Activated CD4-positive, alpha-beta T cell treated with anti-CD3 and anti-CD28 coated beads, Interleukin-2, amount 50 U/mL, for 24 hours (primary cell): ENCODE results near the gene RHCE.
"Not testable (repeated sequence)": the region's sequence is repeated elsewhere in the genome, so short reads cannot be mapped to it uniquely, and the experiment has no call there.

Experiments used
- DNase-seq, 2 donors: peaks; one replicate each; pipeline ENCODE4 v3.0.0-alpha.2; 2020; ENCODE audit warnings: low read depth in 1 of 2, low spot score in 1 of 2

RHCE gene

DNA sequence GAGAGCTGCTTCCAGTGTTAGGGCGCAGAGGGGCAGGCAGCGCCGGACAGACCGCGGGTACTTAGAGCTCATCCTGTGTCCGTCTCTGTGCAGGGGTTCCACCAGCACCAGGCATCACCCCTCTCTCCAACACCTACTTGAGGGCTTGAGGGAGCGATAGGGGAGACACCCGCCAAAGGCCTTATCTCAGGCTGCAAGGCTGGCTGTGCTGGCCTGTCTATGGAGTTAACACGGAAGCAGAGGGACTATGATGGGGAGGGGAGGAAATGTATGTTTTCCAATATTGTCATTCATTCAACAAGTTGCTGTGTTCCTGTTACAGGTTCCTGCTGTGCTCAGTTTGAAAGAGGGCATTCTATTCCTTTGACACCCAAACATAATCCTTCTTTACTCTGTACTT lies at the start of gene RHCE:
TSS of gene RHCE (minus strand) at position 111 of the 400 bp plus-strand sequence. CDS start at position 72, 39 bp downstream.
- DNase-seq: not testable (repeated sequence)

DNA sequence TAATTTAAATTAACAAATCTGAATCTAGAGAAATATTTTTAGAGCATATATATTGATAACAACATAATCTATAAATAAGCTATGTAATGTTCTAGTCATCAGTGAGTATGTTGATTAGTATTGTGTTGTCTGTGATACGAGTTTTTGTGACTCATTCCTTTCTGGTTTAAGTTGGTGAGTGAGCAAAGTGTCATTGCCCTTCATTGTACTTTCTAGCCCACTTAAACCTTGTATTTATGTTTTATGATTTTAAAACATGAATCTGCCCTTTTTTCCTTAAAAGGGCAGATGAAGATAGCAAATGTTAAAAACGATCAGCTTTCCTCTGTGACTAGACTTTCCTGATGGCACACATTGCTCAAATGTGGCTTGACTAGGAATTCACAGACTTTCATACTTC lies 48.6 kb upstream of the RHCE start:
- DNase-seq: no peak

DNA sequence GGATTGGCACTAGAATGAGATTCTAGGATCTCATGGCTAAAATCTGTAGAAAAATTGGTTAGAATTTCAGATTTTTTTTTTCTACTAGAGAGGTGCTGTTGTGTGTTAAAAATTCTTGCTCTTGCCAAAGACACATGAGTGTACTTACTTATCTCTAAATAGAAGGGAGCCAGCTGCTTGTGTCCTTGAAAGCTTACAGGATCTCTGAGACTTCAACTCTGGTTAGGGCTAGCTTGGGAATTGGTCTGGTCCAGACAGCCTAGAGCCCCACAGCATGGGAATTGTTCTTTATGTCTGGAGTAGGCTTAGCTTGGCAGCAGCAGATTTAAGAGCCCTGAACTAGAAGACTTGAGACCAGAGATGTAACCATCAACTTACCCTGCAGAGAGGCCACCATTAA lies 47.4 kb upstream of the RHCE start:
- no peak for DNase-seq

DNA sequence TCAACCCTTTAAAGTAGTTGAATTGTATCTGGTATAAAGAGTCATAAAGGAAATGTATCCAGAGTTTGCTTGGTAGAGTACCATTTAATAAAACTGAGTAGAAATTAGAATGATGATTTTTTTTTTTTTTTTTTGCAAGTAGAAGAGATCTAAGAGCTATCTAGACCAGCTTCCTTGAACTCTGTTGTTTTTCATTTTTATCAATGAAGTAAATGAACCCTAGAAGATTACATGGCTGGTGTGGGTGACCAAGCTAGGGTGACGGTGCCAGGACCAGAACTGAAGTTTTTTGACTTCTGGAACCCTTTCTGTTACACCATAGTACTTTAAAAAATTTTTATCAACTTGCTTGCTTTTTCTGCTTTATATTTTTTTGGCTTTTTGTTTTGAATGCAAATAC lies 47.0 kb upstream of the RHCE start:
- no peak for DNase-seq

DNA sequence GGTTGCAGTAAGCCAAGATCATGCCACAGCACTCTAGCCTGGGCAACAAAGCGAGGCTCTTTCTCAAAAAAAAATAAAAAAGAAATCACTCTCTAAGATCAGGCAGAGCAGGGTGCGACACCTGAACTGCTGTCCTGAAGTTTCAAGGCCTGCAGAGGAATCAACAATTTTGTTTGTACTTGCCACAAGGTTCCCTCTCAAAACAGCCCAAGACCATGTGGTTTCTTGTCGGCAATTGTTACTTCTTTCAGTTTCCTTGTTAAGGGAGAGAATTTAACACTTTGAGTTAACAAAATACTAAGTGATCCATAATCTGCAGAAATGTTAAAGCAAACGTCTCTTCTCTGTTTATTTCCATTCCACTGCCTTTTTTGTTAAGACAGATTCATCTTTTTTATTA lies 46.6 kb upstream of the RHCE start:
- no peak for DNase-seq

DNA sequence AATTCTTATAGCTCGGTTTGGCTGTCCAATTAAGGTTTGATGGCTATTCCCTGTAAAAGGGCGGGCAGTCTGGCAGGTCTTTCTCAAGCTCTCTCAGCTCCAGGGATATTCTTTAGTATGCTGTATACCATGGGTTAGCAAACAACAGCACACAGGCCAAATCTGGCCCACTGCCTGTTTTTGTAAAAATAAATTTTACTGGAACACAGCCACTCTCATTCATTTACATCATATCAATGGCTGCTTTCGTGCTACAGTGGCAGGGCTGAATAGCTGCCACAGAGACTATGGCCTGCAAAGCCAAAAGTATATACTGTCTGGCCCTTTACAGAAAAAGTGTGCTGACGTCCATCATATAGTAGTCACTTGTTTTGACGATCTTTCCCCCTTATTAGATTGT lies 42.1 kb upstream of the RHCE start:
- no peak for DNase-seq

DNA sequence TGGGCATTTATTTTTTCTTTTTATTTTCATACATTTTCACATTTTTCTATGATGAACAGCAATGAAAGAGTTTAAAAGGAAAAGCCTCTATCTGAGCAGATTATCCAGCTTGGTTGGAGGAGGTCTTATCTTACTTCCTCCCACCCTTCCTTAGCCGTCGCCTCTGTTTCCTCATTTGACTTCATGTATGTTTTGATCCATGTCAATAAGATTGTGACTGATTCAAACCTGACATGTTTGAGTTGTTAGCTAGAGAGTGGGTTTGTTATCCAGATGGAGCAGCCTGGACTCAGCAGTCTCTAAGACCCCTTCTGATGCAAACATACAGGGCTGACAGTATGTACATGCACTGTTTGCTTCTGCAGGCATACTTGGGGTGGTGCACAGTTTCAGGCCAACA lies 41.2 kb upstream of the RHCE start:
- DNase-seq: no peak

DNA sequence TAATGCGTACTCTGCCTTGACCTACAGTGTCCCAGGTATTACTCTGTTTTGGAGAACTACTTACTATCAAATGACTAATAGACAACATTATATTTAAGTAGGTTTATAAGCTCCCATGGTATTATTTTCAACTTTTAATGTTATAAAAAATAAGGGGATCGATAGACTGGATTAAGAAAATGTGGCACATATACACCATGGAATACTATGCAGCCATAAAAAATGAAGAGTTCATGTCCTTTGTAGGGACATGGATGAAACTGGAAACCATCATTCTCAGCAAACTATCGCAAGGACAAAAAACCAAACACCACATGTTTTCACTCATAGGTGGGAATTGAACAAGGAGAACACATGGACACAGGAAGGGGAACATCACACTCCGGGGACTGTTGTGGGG lies 40.2 kb upstream of the RHCE start:
- not testable (repeated sequence) for DNase-seq

DNA sequence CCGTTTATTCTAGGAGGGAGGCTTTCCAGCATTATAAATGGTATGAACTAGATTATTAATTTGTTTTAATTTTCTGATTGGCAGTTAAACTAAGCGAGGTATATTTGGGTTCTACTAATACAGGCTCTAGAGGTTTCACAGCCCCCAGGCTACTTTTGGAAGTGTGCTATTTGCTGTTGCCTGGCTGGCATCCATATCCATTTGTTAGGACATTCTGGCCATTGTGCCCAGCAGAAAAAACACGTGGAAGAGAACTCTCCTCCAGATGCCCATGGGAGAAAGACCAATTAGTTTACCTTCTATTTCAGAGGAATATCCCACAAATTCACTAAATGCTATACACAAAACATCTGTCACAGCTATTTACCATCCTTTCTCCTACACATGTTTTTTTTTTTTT lies 39.4 kb upstream of the RHCE start:
- DNase-seq: no peak

DNA sequence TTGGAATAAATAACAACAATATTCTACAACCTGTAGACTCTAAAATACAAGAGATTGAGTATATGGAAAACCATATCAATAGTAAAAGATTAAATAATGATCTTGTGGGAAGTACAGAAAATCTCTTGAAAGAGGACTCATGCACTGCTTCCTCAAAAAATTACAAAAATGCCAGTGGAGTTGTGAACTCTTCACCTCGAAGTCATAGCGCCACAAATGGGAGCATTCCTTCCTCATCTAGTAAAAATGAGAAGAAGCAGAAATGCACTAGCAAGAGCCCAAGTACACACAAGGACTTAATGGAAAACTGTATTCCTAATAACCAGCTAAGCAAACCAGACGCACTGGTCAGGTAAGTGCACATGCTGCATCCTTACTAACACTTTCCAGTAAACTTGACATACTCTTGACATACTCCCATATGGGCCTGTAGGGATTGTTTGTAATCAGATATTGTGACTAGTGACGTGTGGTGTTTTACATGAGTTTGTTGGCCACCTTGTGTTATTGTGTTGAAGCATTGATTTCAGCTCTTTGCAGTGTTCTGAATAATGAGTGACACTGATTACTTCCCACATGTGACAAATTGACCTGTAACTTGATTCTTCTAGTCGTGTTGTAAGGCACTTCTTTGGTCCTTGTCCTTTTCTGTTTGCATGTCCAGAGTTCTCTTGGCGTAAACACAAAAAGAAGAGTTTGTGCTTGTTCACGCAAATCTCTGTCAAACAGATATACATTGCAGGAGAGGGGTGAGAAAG lies 38.1 kb upstream of the RHCE start:
- no peak for DNase-seq

DNA sequence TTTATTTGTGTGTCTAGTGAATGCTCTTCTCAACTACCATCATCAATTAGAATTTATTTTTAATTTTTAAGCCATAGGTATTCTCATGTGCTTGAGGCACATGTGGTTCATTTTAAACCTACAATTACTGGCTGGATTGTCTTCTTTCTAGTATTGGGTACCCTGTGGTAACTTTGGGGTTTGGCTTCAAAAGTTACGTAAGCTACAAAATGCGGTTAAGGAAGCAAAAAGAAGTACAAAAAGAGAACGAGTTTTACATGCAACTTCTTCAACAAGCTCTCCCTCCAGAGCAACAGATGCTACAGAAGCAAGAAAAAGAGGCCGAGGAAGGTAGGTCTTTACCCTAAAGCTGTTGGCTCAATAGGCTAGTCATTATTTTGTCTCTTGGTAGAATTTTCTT lies 35.9 kb upstream of the RHCE start:
- DNase-seq: no peak

DNA sequence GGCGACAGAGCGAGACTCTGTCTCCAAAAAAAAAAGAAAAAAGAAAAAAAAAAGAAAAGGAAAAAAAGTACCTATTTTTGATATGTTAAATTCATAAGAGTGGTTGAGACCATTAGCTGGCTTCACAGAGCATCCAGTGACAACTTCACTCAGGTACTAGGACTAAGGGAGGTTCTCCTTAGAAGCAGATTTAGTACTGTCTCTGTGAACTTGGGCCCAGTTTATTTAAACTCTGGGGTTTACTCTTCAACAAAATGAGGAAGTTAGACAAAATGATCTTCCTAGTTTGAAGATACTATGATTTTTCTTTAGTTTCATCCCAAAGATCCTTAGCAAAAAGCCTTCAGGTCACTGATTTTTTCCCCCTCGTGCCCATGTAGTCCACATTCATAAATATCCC lies 31.3 kb upstream of the RHCE start:
- no peak for DNase-seq

DNA sequence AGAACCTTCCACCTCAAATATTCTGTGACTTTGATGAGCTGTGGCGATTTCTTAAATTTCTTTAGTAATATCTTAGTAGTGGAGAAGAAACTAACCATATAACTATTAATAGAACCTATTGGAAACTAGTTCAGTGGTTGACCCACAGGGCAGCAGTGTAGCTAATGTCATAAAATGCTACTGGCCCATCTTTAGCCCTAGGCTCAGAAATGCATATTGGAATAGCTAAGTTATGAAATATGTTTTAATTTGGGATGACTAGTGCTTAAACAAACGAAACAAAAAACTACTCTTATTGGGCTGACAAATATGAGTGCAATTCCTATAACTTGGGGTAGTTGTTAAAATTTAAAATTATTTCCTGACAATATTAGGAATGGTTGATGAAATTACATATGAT lies 30.3 kb upstream of the RHCE start:
- DNase-seq: no peak

DNA sequence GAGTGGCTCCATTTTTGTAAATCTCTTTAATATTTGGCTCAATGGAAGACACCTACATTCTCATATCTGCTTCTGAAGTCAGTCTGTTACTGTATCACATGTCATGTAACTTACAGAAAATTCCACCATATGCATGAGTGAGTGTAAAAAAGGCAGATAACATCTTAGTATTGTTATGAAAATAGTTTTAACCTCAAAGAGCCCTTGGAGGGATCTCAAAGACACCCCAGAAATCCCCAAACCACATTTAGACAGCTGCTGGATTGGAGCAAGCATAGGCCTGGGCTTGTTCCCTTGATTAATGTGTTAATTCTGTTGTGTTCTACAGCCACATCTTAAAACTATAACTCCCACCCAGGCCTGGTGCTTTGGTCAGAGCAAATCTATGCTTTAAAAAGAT lies 26.9 kb upstream of the RHCE start:
- DNase-seq: no peak

DNA sequence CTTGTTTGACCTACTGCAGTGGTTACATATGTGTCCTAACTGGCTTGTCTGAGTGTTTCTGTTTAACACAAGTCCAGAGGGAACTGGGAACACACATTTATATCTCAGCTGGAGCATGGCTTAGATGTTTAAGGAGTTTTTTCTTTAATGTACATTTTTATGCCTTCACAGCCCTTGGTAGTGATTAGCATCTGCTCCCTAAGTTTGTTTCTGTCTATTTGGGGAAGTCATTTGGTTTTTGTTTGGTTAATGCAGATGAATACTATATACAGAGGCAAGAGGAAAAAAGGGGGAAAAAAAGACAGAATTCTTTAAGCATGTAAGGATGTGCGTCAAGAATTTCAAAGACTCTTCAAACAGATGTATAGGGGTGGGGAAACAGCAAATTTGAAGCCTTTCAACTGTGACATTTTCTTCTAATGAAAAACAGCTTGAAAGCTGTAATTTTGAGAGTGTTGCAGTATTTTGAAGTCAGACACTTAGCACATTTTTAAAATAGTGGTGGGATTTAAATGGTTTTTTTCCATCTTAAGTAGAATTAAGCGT lies 25.4 kb upstream of the RHCE start:
- no peak for DNase-seq

DNA sequence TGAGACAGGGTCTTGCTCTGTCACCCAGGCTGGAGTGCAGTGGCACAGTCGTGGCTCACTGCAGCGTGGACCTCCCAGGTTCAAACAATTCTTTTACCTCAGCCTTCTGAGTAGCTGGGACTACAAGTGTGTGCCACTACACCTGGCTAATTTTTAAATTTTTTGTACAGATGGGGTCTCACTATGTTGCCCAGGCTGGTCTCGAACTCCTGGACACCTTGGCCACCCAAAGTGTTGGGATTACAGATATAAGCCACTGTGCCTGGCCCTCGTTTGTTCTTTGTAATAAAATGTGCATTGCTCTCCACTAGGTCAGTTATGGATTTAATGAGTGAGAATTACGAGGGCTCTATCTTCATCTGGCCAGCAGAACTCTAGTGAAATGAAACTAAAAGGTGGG lies 24.0 kb upstream of the RHCE start:
- DNase-seq: not testable (repeated sequence)

DNA sequence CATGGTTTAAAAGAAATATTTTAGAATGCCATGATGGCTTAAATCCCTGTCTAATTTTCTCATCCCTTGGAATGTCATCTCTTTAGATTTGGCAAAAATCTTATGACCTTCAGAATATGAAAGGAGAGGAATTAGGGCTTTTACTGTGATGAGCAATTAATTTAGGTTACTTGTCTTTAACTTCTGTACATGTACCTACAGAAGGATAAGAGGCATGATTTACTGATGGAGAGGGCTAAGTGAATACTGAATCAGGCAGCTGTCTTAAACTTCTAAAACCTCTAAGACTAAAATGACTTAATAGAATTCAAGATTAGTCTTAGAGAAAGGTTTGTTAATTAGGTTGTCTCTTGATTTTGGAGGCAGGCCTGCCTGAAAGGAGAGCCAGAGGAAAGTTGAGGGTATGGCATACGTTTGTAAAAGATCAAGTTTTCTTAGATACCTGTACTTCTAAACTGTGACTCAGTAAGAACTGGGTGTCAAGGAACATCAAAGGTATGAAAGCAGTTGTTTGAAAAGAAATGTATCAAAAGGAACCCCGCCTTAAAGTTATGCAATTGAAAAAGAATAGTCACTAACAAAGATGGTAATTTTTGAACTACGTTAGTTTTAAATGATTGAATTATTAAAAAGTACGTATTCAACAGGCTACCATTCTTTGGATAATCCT lies 22.5 kb upstream of the RHCE start:
- no peak for DNase-seq

DNA sequence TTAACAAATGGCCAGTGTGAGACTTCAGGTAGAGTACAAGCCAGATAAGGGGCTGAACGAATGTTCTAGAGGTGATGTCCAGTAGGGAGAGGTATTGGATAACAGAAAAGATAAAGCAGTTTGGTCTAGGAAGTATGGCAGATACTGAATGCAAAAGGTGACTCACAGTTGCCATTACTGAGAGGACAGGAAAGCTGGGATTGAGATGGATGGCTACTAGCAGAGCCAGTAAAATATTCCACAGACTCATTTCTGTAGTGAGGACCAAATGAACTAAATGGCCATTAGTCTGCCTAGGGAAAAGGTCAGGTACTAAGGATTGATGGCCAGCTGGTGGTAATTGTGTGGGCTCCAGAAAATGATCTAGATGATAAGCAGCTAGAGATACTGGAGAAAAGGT lies 21.6 kb upstream of the RHCE start:
- no peak for DNase-seq

DNA sequence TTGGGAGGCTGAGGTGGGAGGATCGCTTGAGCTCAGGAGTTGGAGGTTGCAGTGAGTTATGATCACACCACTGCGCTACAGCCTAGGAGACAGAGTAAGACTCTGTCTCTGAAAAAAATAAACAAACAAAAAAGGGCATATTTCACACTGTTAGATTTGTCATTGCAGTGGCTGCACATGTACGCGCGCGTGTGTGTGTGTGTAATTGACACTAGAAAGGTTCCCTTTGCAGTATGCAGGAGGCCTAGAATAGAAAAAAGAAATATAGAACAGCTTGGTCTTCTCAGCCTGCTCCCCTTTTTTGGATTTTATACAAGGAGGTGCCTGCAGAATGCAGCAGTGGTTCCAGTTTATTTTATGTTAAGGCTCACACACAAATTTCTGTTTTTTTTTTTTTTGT lies 18.7 kb upstream of the RHCE start:
- DNase-seq: no peak

DNA sequence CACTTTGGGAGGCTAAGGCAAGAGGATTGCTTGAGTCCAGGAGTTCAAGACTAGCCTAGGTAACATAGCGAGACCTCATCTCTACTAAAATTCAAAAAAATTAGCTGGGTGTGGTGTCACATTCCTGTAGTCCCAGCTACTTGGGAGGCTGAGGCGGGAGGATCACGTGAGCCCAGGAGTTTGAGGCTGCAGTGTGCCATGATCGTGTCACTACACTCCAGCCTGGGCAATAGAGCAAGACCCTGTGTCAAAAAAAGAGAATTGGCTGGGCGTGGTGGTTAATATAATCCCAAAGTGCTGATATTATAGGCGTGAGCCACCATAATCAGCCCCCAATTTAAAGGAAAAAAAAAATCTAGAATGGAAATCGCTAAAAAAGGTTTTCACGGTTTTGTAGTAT lies 17.0 kb upstream of the RHCE start:
- DNase-seq: no peak

DNA sequence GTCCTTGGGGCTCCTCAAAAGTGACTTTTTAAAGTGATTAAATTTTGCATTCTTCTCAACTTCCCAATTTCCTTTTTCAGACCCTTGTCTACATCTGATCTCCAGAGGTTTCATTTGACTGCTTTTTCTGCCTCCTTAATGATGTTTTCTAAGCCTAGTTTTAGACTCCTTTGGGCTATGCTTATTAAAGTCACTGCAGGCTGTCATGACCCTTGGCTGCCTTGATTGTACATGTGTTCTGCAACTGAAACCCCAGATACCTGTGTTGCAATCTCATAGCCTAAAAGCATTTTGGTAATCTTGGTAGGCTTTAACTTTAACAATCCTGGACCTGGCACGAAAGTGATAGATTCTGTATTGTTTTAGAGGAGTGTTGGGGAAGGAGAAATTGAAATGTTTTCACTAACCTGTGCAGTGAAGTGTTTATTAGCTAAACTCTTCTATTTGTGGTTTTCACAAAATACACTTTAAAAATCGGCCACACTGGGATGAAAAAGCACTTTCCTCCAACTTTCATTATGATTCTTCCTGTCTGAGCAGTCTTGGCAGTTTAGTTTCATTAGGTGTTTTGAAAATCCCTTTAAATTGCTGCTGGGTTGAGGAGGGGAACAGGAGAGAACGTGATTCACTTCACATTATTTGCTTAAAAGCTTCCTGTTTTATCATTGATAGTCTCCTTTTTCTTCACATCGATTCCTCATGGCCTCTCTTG lies 14.9 kb upstream of the RHCE start:
- DNase-seq: no peak
